Loucy (cell line): Measurements from ENCODE around the gene CENPF.

Experiments
- EZH2phosphoT487 ChIP-seq: fragments of 200-600 bp; IDR thresholded peaks from 2 replicates; pipeline ENCODE4 v1.6.1; 2018; ENCODE audit warnings: antibody characterized with exemption, mild to moderate bottlenecking, moderate library complexity, borderline replicate concordance
- TF ChIP-seq, protein P1 (sequence below): fragments of 200-600 bp; sonication (generic); conservative IDR thresholded peaks from 2 replicates; pipeline ENCODE4 v1.5.1; 2014; ENCODE audit warnings: mild to moderate bottlenecking, antibody characterized with exemption, low read length

DNA sequence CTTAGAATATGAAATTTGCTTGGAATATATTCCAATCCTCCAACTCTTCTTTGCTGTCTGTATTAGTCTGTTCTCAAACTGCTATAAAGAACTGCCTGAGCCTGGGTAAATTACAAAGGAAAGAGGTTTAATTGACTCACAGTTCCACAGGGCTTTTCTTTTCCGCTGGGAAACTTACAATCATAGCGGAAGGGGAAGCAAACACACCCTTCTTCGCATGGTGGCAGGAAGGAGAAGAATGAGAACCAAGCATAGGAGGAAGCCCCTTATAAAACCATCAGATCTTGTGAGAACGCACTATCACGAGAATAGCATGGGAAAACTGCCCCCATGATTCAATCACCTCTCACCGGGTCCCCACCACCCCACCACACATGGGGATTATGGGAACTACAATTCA is 14.8 kb downstream of the CENPF start:
- TF ChIP-seq, protein P1, sequence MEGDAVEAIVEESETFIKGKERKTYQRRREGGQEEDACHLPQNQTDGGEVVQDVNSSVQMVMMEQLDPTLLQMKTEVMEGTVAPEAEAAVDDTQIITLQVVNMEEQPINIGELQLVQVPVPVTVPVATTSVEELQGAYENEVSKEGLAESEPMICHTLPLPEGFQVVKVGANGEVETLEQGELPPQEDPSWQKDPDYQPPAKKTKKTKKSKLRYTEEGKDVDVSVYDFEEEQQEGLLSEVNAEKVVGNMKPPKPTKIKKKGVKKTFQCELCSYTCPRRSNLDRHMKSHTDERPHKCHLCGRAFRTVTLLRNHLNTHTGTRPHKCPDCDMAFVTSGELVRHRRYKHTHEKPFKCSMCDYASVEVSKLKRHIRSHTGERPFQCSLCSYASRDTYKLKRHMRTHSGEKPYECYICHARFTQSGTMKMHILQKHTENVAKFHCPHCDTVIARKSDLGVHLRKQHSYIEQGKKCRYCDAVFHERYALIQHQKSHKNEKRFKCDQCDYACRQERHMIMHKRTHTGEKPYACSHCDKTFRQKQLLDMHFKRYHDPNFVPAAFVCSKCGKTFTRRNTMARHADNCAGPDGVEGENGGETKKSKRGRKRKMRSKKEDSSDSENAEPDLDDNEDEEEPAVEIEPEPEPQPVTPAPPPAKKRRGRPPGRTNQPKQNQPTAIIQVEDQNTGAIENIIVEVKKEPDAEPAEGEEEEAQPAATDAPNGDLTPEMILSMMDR, result no peak
- no peak for TF ChIP-seq EZH2phosphoT487
